Colon (tissue), 2 donors: Measurements from ENCODE around the gene TEX52.
"Not testable (repeated sequence)": the region's sequence is repeated elsewhere in the genome, so short reads cannot be mapped to it uniquely, and the experiment has no call there.

ENCODE experiments used
- FAIRE-seq: peaks from 2 replicates; lab custom pipeline; 2012; peaks lifted over from hg19 to GRCh38; lab: Jason Lieb, UNC
- donor health status: control.
- donor health status: control.

TEX52 gene

GRCh38 chr12:2857021-2857431 lies at the start of gene TEX52:
TEX52 (minus strand) TSS chr12:2857039; CDS start chr12:2857026, 13 bp downstream.
- FAIRE-seq = no peak

- no peak for FAIRE-seq
Observed at GRCh38 chr12:2904260-2904659, 47.4 kb upstream of the TEX52 start.

- FAIRE-seq = no peak
Observed at GRCh38 chr12:2902272-2902880, 45.5 kb upstream of the TEX52 start.

GRCh38 chr12:2900642-2901041 lies 43.8 kb upstream of the TEX52 start:
- no peak for FAIRE-seq

- no peak for FAIRE-seq
Observed at GRCh38 chr12:2897418-2897817, 40.6 kb upstream of the TEX52 start.

GRCh38 chr12:2895511-2895910 lies 38.7 kb upstream of the TEX52 start:
- no peak for FAIRE-seq

GRCh38 chr12:2895051-2895451 lies 38.2 kb upstream of the TEX52 start:
- FAIRE-seq = no peak

- FAIRE-seq = no peak
Observed at GRCh38 chr12:2893007-2893406, 36.2 kb upstream of the TEX52 start.

GRCh38 chr12:2892246-2892645 lies 35.4 kb upstream of the TEX52 start:
- FAIRE-seq = no peak

GRCh38 chr12:2891240-2892053 lies 34.6 kb upstream of the TEX52 start:
- FAIRE-seq = no peak

GRCh38 chr12:2890388-2891239 lies 33.8 kb upstream of the TEX52 start, which contains the start of gene TULP3:
TULP3 (plus strand) TSS chr12:2890891; CDS start chr12:2890948, 57 bp downstream.
- no peak for FAIRE-seq

GRCh38 chr12:2890001-2890387 lies 33.2 kb upstream of the TEX52 start:
- no peak for FAIRE-seq

- FAIRE-seq = no peak
Observed at GRCh38 chr12:2886768-2887450, 30.1 kb upstream of the TEX52 start.

GRCh38 chr12:2884810-2885209 lies 28.0 kb upstream of the TEX52 start:
- FAIRE-seq = no peak

- no peak for FAIRE-seq
Observed at GRCh38 chr12:2879853-2880252, 23.0 kb upstream of the TEX52 start.

- FAIRE-seq = no peak
Observed at GRCh38 chr12:2877953-2878732, 21.3 kb upstream of the TEX52 start.

GRCh38 chr12:2877047-2877952 lies 20.5 kb upstream of the TEX52 start, which contains the start of the genes FOXM1 and RHNO1:
FOXM1 (minus strand) TSS chr12:2877174; CDS start chr12:2874478, 2,696 bp downstream.
RHNO1 (plus strand) TSS chr12:2877223; CDS start chr12:2885367, 8,144 bp downstream.
- FAIRE-seq = no peak

GRCh38 chr12:2876431-2877046 lies 19.7 kb upstream of the TEX52 start:
- FAIRE-seq = no peak

GRCh38 chr12:2868986-2869632 lies 12.3 kb upstream of the TEX52 start:
- not testable (repeated sequence) for FAIRE-seq
